Measurements from ENCODE around the gene INAFM2.

- TF ChIP-seq BRD4 (IDR thresholded peaks at IDR 0.05) (no peak), CHCHD3 (CRISPR knock-in tag; IDR thresholded peaks at IDR 0.05) (no peak), SMAD3 (CRISPR knock-in tag; conservative IDR thresholded peaks at IDR 0.05) (no peak), BCLAF1 (IDR thresholded peaks at IDR 0.05; ENCODE audit: borderline replicate concordance in 1 of 2, control insufficient read depth in 1 of 2, low read depth in 2 of 2, low read length in 1 of 2) (no peak), ZNF639 (CRISPR knock-in tag; conservative IDR thresholded peaks at IDR 0.05 in 1 of 2, IDR thresholded peaks at IDR 0.05 in 1 of 2) (no peak), POLR2A (conservative IDR thresholded peaks at IDR 0.05) (no peak), CTCF (IDR thresholded peaks at IDR 0.05 in 2 of 3, conservative IDR thresholded peaks at IDR 0.05 in 1 of 3; ENCODE audit: insufficient read depth in 2 of 3, low read depth in 1 of 3, low read length in 3 of 3) (no peak), HNRNPK (IDR thresholded peaks at IDR 0.05; ENCODE audit: low read depth, low read length, poor library complexity, severe bottlenecking) (no peak), SOX6 (IDR thresholded peaks at IDR 0.05) (no peak), TAF1 (IDR thresholded peaks at IDR 0.05; ENCODE audit: control insufficient read depth, extremely low read depth, insufficient read depth, low read length, severe bottlenecking) (no peak)
Observed at GRCh38 chr15:40305281-40305680, 18.2 kb upstream of the INAFM2 start.

Measured in K562 (cell line).